HL-60 (cell line): ENCODE results near the gene CHML.

ENCODE experiments used
- DNase-seq, 2 experiments: peaks; one replicate each; pipeline ENCODE4 v3.0.0-alpha.2; 2010 to 2020; ENCODE audit warnings: low read depth in 1 of 2, low spot score in 1 of 2
- H3K27ac ChIP-seq: fragments of 250-450 bp; sonication (Bioruptor Pico); replicated peaks from 2 replicates; pipeline ENCODE4 v1.5.1; 2020; ENCODE audit warnings: mild to moderate bottlenecking, moderate library complexity
- H3K27me3 ChIP-seq: fragments of 250-450 bp; sonication (Bioruptor Pico); 2 replicates; pipeline ENCODE4 v1.5.1; 2021; ENCODE audit warnings: mild to moderate bottlenecking, moderate library complexity; ENCODE audit not compliant: insufficient read depth, poor library complexity, severe bottlenecking
- H3K4me3 ChIP-seq: replicated peaks from 2 replicates; pipeline ENCODE4 v1.5.1; 2011; ENCODE audit warnings: mild to moderate bottlenecking, control low read depth, low read length; ENCODE audit not compliant: insufficient read depth
- GABPA ChIP-seq: IDR thresholded peaks from 2 replicates; pipeline ENCODE4 v1.6.1; 2012; ENCODE audit warnings: low read depth
- POLR2AphosphoS5 ChIP-seq: IDR thresholded peaks from 2 replicates; pipeline ENCODE4 v1.6.1; 2012; ENCODE audit warnings: low read depth
- SPI1 ChIP-seq: IDR thresholded peaks from 2 replicates; pipeline ENCODE4 v1.6.1; 2012; ENCODE audit warnings: low read depth, mild to moderate bottlenecking, borderline replicate concordance
- TF ChIP-seq, protein P1 (sequence below): IDR thresholded peaks from 2 replicates; pipeline ENCODE4 v1.6.1; 2012; ENCODE audit warnings: low read depth; ENCODE audit not compliant: insufficient replicate concordance
- TF ChIP-seq, protein P2 (sequence below): IDR thresholded peaks from one replicate; pipeline ENCODE4 v1.5.1; 2011; ENCODE audit warnings: low read length, control low read depth, inconsistent platforms; ENCODE audit not compliant: insufficient read depth

Gene CHML

DNA sequence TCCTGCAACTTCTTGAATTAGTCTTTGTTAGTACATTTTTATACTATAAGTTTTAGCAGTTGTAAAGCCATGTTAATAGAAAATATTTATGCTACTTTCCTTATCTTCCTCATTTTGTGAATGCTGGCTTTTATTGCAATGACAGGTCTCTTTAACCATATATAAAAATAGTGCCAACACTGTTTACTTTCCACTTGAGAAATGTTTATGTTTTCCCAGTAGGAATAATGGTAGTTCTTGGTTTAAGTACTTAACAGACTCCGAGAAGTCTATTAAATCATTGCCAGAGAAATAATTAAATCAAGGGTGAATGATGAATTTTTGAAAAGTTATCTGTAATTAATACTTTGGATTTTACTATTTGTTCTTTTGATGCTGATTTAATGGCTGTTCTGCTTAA lies 9.7 kb downstream of the CHML start:
- Histone ChIP-seq H3K27ac (no peak overlapping the region), H3K27me3 (no peaks in the 10 kb centered on the region), H3K4me3 (no peak overlapping the region)
- TF ChIP-seq, protein P1, sequence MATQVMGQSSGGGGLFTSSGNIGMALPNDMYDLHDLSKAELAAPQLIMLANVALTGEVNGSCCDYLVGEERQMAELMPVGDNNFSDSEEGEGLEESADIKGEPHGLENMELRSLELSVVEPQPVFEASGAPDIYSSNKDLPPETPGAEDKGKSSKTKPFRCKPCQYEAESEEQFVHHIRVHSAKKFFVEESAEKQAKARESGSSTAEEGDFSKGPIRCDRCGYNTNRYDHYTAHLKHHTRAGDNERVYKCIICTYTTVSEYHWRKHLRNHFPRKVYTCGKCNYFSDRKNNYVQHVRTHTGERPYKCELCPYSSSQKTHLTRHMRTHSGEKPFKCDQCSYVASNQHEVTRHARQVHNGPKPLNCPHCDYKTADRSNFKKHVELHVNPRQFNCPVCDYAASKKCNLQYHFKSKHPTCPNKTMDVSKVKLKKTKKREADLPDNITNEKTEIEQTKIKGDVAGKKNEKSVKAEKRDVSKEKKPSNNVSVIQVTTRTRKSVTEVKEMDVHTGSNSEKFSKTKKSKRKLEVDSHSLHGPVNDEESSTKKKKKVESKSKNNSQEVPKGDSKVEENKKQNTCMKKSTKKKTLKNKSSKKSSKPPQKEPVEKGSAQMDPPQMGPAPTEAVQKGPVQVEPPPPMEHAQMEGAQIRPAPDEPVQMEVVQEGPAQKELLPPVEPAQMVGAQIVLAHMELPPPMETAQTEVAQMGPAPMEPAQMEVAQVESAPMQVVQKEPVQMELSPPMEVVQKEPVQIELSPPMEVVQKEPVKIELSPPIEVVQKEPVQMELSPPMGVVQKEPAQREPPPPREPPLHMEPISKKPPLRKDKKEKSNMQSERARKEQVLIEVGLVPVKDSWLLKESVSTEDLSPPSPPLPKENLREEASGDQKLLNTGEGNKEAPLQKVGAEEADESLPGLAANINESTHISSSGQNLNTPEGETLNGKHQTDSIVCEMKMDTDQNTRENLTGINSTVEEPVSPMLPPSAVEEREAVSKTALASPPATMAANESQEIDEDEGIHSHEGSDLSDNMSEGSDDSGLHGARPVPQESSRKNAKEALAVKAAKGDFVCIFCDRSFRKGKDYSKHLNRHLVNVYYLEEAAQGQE, result no peak
- TF ChIP-seq, protein P2, sequence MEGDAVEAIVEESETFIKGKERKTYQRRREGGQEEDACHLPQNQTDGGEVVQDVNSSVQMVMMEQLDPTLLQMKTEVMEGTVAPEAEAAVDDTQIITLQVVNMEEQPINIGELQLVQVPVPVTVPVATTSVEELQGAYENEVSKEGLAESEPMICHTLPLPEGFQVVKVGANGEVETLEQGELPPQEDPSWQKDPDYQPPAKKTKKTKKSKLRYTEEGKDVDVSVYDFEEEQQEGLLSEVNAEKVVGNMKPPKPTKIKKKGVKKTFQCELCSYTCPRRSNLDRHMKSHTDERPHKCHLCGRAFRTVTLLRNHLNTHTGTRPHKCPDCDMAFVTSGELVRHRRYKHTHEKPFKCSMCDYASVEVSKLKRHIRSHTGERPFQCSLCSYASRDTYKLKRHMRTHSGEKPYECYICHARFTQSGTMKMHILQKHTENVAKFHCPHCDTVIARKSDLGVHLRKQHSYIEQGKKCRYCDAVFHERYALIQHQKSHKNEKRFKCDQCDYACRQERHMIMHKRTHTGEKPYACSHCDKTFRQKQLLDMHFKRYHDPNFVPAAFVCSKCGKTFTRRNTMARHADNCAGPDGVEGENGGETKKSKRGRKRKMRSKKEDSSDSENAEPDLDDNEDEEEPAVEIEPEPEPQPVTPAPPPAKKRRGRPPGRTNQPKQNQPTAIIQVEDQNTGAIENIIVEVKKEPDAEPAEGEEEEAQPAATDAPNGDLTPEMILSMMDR, result no peak
- no peak for DNase-seq

DNA sequence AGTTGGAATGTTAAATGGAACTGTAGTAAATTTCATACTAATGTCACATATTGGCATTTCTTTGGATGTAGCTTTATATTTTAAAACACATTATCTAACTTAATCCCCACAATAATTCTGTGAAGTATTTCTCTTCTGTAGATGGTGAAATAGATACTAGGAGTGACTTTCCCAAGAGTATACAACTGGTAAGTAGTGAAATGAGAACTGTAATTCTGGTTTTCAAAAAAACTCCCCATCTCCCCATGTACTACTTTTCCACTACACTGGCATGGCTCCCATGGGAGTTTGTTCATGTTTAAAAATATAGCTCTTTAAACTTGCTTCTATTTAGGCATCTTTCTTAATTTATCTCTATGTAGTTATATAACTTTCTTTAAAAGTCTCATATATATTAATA lies 10.2 kb downstream of the CHML start:
- Histone ChIP-seq H3K27me3 (no peaks in the 10 kb centered on the region), H3K4me3 (no peak overlapping the region), H3K27ac (no peak overlapping the region)
- TF ChIP-seq POLR2AphosphoS5, result no peak
- TF ChIP-seq, protein P2, result no peak
- no peak for TF ChIP-seq GABPA
- no peak for TF ChIP-seq SPI1
- no peak for DNase-seq

GRCh38 chr1:241627453-241628259 lies 12.5 kb downstream of the CHML start:
- H3K27me3 ChIP-seq, result no peaks in the 10 kb centered on the region
- DNase-seq, result peak in 1 of 2 experiments; percentile 60
- no peak overlapping the region for H3K4me3 ChIP-seq
- TF ChIP-seq, protein P2, result peak; percentile 26
- TF ChIP-seq, protein P1, result no peak
- TF ChIP-seq SPI1, result peak; percentile 94
- H3K27ac ChIP-seq, result peak overlapping the region; percentile 34

GRCh38 chr1:241624935-241625334 lies 15.2 kb downstream of the CHML start:
- Histone ChIP-seq H3K27me3 (no peaks in the 10 kb centered on the region), H3K27ac (no peak overlapping the region), H3K4me3 (no peak overlapping the region)
- no peak for TF ChIP-seq GABPA
- no peak for TF ChIP-seq POLR2AphosphoS5
- no peak for TF ChIP-seq SPI1
- TF ChIP-seq, protein P1, result no peak
- TF ChIP-seq, protein P2, result no peak
- DNase-seq, result no peak
